Prostate gland (tissue), 2 donors: Measurements from ENCODE around the gene TNS4. TPM values are rescaled to one million over a fixed set of nuclear protein-coding genes. Genes with fewer than 3 reads are reported as not detected.
A peak's percentile ranks its signal among the peaks of the same experiment; 100 is the strongest.

Experiments used
- DNase-seq: peaks from one replicate; pipeline ENCODE4 v3.0.0-alpha.2; 2019; ENCODE audit warnings: low spot score
- H3K27ac ChIP-seq, 2 donors: fragments of 200-600 bp; sonication (generic); 2 replicates each; pipeline ENCODE4 v1.5.1; 2017 to 2019
- H3K27me3 ChIP-seq: fragments of 200-600 bp; sonication (generic); replicated peaks from 2 replicates; pipeline ENCODE4 v1.5.1; 2019; ENCODE audit not compliant: insufficient read depth
- H3K36me3 ChIP-seq, 2 donors: fragments of 200-600 bp; sonication (generic); 1 replicate in 1 of 2; 2 replicates in 1 of 2; pipeline versions ENCODE4 v1.5.1 to v1.8.1; 2017 to 2019
- H3K4me1 ChIP-seq: fragments of 200-600 bp; sonication (generic); replicated peaks from 2 replicates; pipeline ENCODE4 v1.5.1; 2019
- H3K4me3 ChIP-seq, 2 donors: fragments of 200-600 bp; sonication (generic); 2 replicates each; pipeline ENCODE4 v1.5.1; 2017 to 2019
- H3K9me3 ChIP-seq: fragments of 200-600 bp; sonication (generic); 2 replicates; pipeline ENCODE4 v1.5.1; 2017
- POLR2A ChIP-seq: fragments of 450-650 bp; IDR thresholded peaks from one replicate; pipeline ENCODE4 v1.6.1; 2016; ENCODE audit warnings: antibody characterized with exemption, mild to moderate bottlenecking
- POLR2AphosphoS5 ChIP-seq: sonication (generic); formaldehyde crosslinking; IDR thresholded peaks from one replicate; pipeline ENCODE4 v1.6.1; 2017; ENCODE audit warnings: antibody characterized with exemption
- WGBS: methylation state at CpG from one replicate; pipeline ENCODE4 v1.1.5; 2018; 5-methylcytosine and 5-hydroxymethylcytosine counted together
- intact Hi-C: fragments of 100-400 bp; cut with DNase I; formaldehyde crosslinking; loops from one replicate; pipeline ENCODE4 v1.14.2; 2022
- total RNA-seq, 2 donors: library from RNA; depleted of rRNA; stranded (reverse); fragments of >200 nt; gene quantifications; one replicate each; pipeline ENCODE4 v1.1.0, GENCODE V29; 2016
- TF ChIP-seq, protein P1 (sequence below), 4 experiments: fragments of 200-600 bp in 2 of 4; fragments of 450-650 bp in 2 of 4; sonication (generic) in 2 of 4; IDR thresholded peaks; 1 replicate in 3 of 4; 2 replicates in 1 of 4; pipeline ENCODE4 v1.5.1; 2016 to 2019; ENCODE audit warnings: antibody characterized with exemption in 4 of 4, mild to moderate bottlenecking in 2 of 4, moderate library complexity in 2 of 4

Gene TNS4, protein sequence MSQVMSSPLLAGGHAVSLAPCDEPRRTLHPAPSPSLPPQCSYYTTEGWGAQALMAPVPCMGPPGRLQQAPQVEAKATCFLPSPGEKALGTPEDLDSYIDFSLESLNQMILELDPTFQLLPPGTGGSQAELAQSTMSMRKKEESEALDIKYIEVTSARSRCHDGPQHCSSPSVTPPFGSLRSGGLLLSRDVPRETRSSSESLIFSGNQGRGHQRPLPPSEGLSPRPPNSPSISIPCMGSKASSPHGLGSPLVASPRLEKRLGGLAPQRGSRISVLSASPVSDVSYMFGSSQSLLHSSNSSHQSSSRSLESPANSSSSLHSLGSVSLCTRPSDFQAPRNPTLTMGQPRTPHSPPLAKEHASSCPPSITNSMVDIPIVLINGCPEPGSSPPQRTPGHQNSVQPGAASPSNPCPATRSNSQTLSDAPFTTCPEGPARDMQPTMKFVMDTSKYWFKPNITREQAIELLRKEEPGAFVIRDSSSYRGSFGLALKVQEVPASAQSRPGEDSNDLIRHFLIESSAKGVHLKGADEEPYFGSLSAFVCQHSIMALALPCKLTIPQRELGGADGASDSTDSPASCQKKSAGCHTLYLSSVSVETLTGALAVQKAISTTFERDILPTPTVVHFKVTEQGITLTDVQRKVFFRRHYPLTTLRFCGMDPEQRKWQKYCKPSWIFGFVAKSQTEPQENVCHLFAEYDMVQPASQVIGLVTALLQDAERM
- total RNA-seq, result 10 to 100 TPM; 51.3 to 56.1 TPM

DNA sequence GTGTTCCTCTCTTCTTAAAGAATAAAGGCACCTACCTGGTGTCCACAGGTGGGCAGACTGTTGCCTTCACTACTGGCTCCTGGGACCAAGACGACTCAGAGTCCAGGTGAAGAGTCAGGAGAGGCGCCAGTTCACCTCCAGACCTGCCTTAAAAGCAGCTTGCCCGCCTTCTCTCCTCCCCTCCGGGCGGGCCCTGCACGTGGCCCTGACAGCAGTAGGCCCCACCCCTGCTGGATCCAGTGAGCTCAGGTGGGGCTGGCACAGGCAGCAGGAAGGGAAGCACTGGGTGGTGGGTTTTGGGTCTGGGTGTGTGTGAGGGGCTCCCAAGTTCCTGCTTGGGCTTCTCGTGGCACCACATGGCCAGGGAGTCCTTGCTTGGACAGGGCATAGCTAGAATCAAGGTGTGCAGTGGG, at the start of gene TNS4:
TNS4 (minus strand) TSS at position 125 of the 413 bp plus-strand sequence. CDS start 5,198 bp downstream, outside the sequence.
- intact Hi-C loops, result no loop called here
- no peaks in the 10 kb centered on the region for H3K36me3 ChIP-seq
- peak; percentile 91 for DNase-seq
- H3K9me3 ChIP-seq, result no peaks in the 10 kb centered on the region
- TF ChIP-seq, protein P1, sequence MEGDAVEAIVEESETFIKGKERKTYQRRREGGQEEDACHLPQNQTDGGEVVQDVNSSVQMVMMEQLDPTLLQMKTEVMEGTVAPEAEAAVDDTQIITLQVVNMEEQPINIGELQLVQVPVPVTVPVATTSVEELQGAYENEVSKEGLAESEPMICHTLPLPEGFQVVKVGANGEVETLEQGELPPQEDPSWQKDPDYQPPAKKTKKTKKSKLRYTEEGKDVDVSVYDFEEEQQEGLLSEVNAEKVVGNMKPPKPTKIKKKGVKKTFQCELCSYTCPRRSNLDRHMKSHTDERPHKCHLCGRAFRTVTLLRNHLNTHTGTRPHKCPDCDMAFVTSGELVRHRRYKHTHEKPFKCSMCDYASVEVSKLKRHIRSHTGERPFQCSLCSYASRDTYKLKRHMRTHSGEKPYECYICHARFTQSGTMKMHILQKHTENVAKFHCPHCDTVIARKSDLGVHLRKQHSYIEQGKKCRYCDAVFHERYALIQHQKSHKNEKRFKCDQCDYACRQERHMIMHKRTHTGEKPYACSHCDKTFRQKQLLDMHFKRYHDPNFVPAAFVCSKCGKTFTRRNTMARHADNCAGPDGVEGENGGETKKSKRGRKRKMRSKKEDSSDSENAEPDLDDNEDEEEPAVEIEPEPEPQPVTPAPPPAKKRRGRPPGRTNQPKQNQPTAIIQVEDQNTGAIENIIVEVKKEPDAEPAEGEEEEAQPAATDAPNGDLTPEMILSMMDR (IDR thresholded peaks at IDR 0.05), result no peak
- TF ChIP-seq POLR2A (peak; percentile 94), POLR2AphosphoS5 (peak; percentile 96)
- no peaks in the 10 kb centered on the region for H3K27me3 ChIP-seq
- WGBS, result 50% methylated on average over 3 of the region's 7 CpGs
- H3K4me1 ChIP-seq, result no peaks in the 10 kb centered on the region
- H3K4me3 ChIP-seq, result peak within 1 kb of the TSS; percentile 23 to 29
- peak within 1 kb of the TSS; percentile 83 to 88 for H3K27ac ChIP-seq

DNA sequence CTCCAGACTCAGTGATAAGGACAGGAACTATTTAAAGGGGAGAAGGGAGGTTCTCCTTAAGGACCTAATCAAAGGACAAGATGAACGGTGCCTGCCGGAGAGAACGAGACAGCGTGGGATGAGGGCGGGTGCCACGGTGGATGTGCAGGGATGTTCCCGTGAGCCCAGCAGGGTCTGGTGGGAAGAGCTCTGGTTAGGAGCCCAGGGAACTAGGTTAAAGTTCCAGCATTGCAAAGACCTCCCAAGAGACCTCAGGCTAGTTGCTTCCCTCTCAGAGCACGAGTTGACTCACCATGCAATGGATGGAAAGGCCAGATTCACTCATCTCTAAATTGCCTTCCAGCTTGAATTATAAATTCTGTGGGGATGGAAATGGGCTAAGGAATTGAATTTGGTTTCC, 49.2 kb upstream of the TNS4 start:
- no peak overlapping the region for H3K4me3 ChIP-seq
- TF ChIP-seq POLR2AphosphoS5, result no peak
- TF ChIP-seq, protein P1 (IDR thresholded peaks at IDR 0.05), result no peak
- peak overlapping the region in 1 of 2 donors; percentile 63 for H3K27ac ChIP-seq
- DNase-seq, result no peak
- H3K4me1 ChIP-seq, result peaks cover 7% of the 10 kb centered on the region
- H3K27me3 ChIP-seq, result no peaks in the 10 kb centered on the region
- no peaks in the 10 kb centered on the region for H3K9me3 ChIP-seq
- no peaks in the 10 kb centered on the region for H3K36me3 ChIP-seq
- intact Hi-C loops, result no loop called here
- 88% methylated on average over 8 of the region's 8 CpGs for WGBS

GRCh38 chr17:40548982-40549685, 47.7 kb upstream of the TNS4 start:
- no peak for DNase-seq
- peaks cover 7% of the 10 kb centered on the region for H3K4me1 ChIP-seq
- no peaks in the 10 kb centered on the region for H3K9me3 ChIP-seq
- TF ChIP-seq, protein P1 (IDR thresholded peaks at IDR 0.05), result no peak
- peak; percentile 61 for TF ChIP-seq POLR2AphosphoS5
- no peaks in the 10 kb centered on the region for H3K27me3 ChIP-seq
- intact Hi-C loops, result no loop called here
- H3K4me3 ChIP-seq, result no peak overlapping the region
- H3K27ac ChIP-seq, result peak overlapping the region; percentile 63 to 71
- no peaks in the 10 kb centered on the region for H3K36me3 ChIP-seq
- WGBS, result 35% methylated on average over 9 of the region's 9 CpGs

DNA sequence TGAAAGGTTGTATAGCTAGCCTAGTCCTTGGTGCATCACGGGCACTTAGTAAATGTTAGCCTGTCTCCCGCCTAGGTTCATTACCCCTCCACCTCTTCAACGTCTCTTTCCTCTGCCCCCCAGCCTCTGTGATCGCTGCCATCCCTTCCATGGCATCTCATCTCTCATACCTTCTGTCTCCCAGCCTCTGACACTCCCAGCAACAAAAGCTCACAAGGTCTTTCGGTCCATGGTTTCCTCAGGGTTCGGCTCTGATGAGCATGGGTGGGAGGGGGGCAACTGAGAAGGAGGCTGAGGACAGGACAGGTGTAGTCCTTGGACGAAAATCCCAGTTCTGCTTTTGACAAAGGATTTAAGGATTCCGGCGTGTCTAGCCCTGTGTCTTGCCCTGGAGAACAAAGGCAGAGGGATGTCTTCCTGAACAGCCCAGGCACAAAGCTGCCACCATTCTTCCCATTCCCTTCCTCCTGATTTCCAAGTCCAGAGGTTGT, 47.1 kb upstream of the TNS4 start:
- no peaks in the 10 kb centered on the region for H3K9me3 ChIP-seq
- H3K4me3 ChIP-seq, result no peak overlapping the region
- no peaks in the 10 kb centered on the region for H3K27me3 ChIP-seq
- no peaks in the 10 kb centered on the region for H3K36me3 ChIP-seq
- no peak for TF ChIP-seq POLR2AphosphoS5
- TF ChIP-seq POLR2A, result no peak
- TF ChIP-seq, protein P1 (IDR thresholded peaks at IDR 0.05), result no peak
- WGBS, result 69% methylated on average over 9 of the region's 9 CpGs
- no peak for DNase-seq
- H3K27ac ChIP-seq, result peak overlapping the region; percentile 63 to 71
- peaks cover 7% of the 10 kb centered on the region for H3K4me1 ChIP-seq
- intact Hi-C loops, result no loop called here
